ENCODE measurements around the gene ALG12. TPM values are rescaled to one million over a fixed set of nuclear protein-coding genes. Genes with fewer than 3 reads are reported as not detected.
A peak's percentile ranks its signal among the peaks of the same experiment; 100 is the strongest.

The ALG12 gene
- total and polyA plus RNA-seq, 2 experiments from 2014 or later, result 18.7 to 23.3 TPM

DNA sequence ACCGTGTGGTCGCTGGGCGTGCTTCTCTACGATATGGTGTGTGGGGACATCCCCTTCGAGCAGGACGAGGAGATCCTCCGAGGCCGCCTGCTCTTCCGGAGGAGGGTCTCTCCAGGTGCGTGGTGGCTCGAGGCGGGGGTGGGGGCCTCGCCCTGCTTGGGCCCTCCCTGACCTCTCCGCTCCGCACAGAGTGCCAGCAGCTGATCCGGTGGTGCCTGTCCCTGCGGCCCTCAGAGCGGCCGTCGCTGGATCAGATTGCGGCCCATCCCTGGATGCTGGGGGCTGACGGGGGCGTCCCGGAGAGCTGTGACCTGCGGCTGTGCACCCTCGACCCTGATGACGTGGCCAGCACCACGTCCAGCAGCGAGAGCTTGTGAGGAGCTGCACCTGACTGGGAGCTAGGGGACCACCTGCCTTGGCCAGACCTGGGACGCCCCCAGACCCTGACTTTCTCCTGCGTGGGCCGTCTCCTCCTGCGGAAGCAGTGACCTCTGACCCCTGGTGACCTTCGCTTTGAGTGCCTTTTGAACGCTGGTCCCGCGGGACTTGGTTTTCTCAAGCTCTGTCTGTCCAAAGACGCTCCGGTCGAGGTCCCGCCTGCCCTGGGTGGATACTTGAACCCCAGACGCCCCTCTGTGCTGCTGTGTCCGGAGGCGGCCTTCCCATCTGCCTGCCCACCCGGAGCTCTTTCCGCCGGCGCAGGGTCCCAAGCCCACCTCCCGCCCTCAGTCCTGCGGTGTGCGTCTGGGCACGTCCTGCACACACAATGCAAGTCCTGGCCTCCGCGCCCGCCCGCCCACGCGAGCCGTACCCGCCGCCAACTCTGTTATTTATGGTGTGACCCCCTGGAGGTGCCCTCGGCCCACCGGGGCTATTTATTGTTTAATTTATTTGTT, 44.8 kb upstream of the ALG12 start (continued):
- TF ChIP-seq, protein P1, sequence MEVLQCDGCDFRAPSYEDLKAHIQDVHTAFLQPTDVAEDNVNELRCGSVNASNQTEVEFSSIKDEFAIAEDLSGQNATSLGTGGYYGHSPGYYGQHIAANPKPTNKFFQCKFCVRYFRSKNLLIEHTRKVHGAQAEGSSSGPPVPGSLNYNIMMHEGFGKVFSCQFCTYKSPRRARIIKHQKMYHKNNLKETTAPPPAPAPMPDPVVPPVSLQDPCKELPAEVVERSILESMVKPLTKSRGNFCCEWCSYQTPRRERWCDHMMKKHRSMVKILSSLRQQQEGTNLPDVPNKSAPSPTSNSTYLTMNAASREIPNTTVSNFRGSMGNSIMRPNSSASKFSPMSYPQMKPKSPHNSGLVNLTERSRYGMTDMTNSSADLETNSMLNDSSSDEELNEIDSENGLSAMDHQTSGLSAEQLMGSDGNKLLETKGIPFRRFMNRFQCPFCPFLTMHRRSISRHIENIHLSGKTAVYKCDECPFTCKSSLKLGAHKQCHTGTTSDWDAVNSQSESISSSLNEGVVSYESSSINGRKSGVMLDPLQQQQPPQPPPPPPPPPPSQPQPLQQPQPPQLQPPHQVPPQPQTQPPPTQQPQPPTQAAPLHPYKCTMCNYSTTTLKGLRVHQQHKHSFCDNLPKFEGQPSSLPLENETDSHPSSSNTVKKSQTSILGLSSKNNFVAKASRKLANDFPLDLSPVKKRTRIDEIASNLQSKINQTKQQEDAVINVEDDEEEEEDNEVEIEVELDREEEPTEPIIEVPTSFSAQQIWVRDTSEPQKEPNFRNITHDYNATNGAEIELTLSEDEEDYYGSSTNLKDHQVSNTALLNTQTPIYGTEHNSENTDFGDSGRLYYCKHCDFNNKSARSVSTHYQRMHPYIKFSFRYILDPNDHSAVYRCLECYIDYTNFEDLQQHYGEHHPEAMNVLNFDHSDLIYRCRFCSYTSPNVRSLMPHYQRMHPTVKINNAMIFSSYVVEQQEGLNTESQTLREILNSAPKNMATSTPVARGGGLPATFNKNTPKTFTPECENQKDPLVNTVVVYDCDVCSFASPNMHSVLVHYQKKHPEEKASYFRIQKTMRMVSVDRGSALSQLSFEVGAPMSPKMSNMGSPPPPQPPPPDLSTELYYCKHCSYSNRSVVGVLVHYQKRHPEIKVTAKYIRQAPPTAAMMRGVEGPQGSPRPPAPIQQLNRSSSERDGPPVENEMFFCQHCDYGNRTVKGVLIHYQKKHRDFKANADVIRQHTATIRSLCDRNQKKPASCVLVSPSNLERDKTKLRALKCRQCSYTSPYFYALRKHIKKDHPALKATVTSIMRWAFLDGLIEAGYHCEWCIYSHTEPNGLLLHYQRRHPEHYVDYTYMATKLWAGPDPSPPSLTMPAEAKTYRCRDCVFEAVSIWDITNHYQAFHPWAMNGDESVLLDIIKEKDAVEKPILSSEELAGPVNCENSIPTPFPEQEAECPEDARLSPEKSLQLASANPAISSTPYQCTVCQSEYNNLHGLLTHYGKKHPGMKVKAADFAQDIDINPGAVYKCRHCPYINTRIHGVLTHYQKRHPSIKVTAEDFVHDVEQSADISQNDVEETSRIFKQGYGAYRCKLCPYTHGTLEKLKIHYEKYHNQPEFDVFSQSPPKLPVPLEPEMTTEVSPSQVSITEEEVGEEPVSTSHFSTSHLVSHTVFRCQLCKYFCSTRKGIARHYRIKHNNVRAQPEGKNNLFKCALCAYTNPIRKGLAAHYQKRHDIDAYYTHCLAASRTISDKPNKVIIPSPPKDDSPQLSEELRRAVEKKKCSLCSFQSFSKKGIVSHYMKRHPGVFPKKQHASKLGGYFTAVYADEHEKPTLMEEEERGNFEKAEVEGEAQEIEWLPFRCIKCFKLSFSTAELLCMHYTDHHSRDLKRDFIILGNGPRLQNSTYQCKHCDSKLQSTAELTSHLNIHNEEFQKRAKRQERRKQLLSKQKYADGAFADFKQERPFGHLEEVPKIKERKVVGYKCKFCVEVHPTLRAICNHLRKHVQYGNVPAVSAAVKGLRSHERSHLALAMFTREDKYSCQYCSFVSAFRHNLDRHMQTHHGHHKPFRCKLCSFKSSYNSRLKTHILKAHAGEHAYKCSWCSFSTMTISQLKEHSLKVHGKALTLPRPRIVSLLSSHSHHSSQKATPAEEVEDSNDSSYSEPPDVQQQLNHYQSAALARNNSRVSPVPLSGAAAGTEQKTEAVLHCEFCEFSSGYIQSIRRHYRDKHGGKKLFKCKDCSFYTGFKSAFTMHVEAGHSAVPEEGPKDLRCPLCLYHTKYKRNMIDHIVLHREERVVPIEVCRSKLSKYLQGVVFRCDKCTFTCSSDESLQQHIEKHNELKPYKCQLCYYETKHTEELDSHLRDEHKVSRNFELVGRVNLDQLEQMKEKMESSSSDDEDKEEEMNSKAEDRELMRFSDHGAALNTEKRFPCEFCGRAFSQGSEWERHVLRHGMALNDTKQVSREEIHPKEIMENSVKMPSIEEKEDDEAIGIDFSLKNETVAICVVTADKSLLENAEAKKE (CRISPR knock-in tag; IDR thresholded peaks at IDR 0.05), result no peak
- TF ChIP-seq ZNF114 (CRISPR knock-in tag; IDR thresholded peaks at IDR 0.05) (no peak), CREB1 (CRISPR knock-in tag; IDR thresholded peaks at IDR 0.05; ENCODE audit: low read depth) (no peak), EZH2phosphoT487 (IDR thresholded peaks at IDR 0.05; ENCODE audit: unreplicated experiment) (no peak), ZNF331 (CRISPR knock-in tag; IDR thresholded peaks at IDR 0.05; ENCODE audit: low read depth) (no peak), JUNB (IDR thresholded peaks at IDR 0.05; ENCODE audit: unreplicated experiment) (no peak), STAT1 (IDR thresholded peaks at IDR 0.05; ENCODE audit: unreplicated experiment) (no peak)

DNA sequence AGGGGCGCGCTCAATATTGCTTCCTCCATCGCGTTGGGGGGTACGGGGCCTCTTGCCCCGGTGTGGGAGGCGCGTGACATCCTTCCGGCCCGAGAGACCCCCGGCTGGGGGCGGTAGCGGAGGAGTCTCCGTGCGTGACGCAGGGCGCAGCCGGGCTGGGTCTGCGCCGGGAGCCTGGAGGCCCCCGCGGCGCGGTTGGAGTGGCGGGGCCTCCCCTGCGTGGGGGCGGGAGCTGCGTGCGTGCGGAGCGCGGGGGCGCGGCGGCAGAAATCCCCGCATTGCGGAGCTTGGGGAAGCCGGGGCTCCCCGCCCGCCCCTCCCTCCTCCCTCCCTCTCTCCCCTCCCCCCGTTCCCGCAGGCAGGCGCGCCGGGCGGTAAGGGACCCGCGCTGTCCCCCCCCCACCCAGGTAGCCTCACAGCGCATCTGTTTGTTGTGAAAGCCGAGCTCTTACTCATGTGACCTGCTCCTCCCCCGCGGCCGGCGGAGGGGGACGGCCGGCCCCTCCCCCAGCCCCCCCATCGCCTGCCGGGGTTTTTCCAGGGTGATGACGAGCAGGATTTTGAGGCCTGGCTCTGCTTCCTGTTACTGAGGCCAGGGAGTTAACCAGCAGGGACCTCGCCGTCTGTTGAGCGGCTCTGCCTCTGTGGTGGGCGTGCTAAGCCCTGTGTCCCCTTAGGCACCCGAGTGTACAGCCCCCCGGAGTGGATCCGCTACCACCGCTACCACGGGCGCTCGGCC, 43.9 kb upstream of the ALG12 start:
- H3K27me3 Mint-ChIP-seq (ENCODE audit: insufficient read depth, low read depth, poor library complexity), result peaks cover 9% of the 10 kb centered on the region
- H3K4me1 Mint-ChIP-seq, result peaks cover 9% of the 10 kb centered on the region
- peaks cover 19% of the 10 kb centered on the region for H3K36me3 Mint-ChIP-seq (ENCODE audit: low read depth)
- H3K27me3 ChIP-seq (ENCODE audit: insufficient read depth), result peaks cover 20% of the 10 kb centered on the region
- H2AFZ ChIP-seq, result no peak overlapping the region
- peak; percentile 85 for DNase-seq (ENCODE audit: low spot score)
- H3F3A ChIP-seq (replicated peaks; ENCODE audit: low read depth), result no peaks in the 10 kb centered on the region
- peak overlapping the region; percentile 75 for H3K4me3 ChIP-seq
- H3K36me3 ChIP-seq (ENCODE audit: insufficient read depth), result no peaks in the 10 kb centered on the region
- peaks cover 14% of the 10 kb centered on the region for H3K79me2 ChIP-seq (replicated peaks; ENCODE audit: insufficient read depth)
- peak overlapping the region; percentile 70; the same call in 1 of the 2 replicates for H3K27ac Mint-ChIP-seq
- no peaks in the 10 kb centered on the region for H3K4me1 ChIP-seq (ENCODE audit: insufficient read depth)
- 0 out of 2 replicates have a peak, but pooled peaks cover 5% of the 10 kb centered on the region for H4K20me1 ChIP-seq (replicated peaks; ENCODE audit: insufficient read depth)
- H3K4me3 Mint-ChIP-seq, result peak overlapping the region; percentile 84
- peak overlapping the region; percentile 72; the same call in 1 of the 2 replicates for H3K27ac ChIP-seq (ENCODE audit: low read depth)
- no peaks in the 10 kb centered on the region for H3K9me3 Mint-ChIP-seq
- ATAC-seq, result peak; percentile 10
- H3K4me2 ChIP-seq, result peak overlapping the region; percentile 82
- no peaks in the 10 kb centered on the region for H3K9me2 ChIP-seq (ENCODE audit: insufficient read depth)
- TF ChIP-seq, protein P1 (CRISPR knock-in tag; IDR thresholded peaks at IDR 0.05), result no peak
- TF ChIP-seq CREB1 (CRISPR knock-in tag; IDR thresholded peaks at IDR 0.05; ENCODE audit: low read depth), result peak; percentile 66; the same call in 1 of the 2 replicates

Measured in GM23338 (cell line).